RWPE2 (cell line): Measurements from ENCODE around the gene MGST3.
A peak's percentile ranks its signal among the peaks of the same experiment; 100 is the strongest.

ENCODE experiments used
- ATAC-seq: fragments of 200-7000 bp; cut with Tn5 transposase; 3 replicates; pipeline ENCODE4 v1.9.1; 2021; ENCODE audit warnings: low read depth
- DNase-seq: peaks from one replicate; pipeline ENCODE4 v3.0.0-alpha.2; 2020; ENCODE audit warnings: low spot score
- H3K27ac ChIP-seq: fragments of 450-650 bp; 2 replicates; pipeline ENCODE4 v1.5.1; 2017; ENCODE audit warnings: mild to moderate bottlenecking; ENCODE audit not compliant: poor library complexity, severe bottlenecking
- H3K27me3 ChIP-seq: fragments of 250-450 bp; sonication (Bioruptor Pico); 2 replicates; pipeline ENCODE4 v1.5.1; 2021; ENCODE audit warnings: mild to moderate bottlenecking, moderate library complexity; ENCODE audit not compliant: insufficient read depth, poor library complexity, severe bottlenecking
- H3K36me3 ChIP-seq: fragments of 250-450 bp; sonication (Bioruptor Pico); 2 replicates; pipeline ENCODE4 v1.5.1; 2020; ENCODE audit warnings: low read depth, mild to moderate bottlenecking, moderate library complexity
- H3K4me1 ChIP-seq: fragments of 250-450 bp; sonication (Bioruptor Pico); 2 replicates; pipeline ENCODE4 v1.5.1; 2021; ENCODE audit warnings: mild to moderate bottlenecking, moderate library complexity; ENCODE audit not compliant: insufficient read depth, poor library complexity, severe bottlenecking
- H3K4me3 ChIP-seq: fragments of 250-450 bp; sonication (Bioruptor Pico); 2 replicates; pipeline ENCODE4 v1.5.1; 2021; ENCODE audit warnings: mild to moderate bottlenecking, moderate library complexity; ENCODE audit not compliant: severe bottlenecking
- H3K9me3 ChIP-seq: fragments of 250-450 bp; sonication (Bioruptor Pico); 2 replicates; pipeline ENCODE4 v1.5.1; 2021; ENCODE audit warnings: mild to moderate bottlenecking, moderate library complexity; ENCODE audit not compliant: severe bottlenecking
- CTCF ChIP-seq: fragments of 450-650 bp; IDR thresholded peaks from one replicate; pipeline ENCODE4 v1.5.1; 2017; ENCODE audit warnings: mild to moderate bottlenecking, moderate library complexity; ENCODE audit not compliant: poor library complexity, severe bottlenecking

MGST3 gene

GRCh38 chr1:165595246-165595938, 35.6 kb upstream of the MGST3 start:
- Histone ChIP-seq H3K9me3 (no peaks in the 10 kb centered on the region), H3K27me3 (no peaks in the 10 kb centered on the region), H3K36me3 (no peaks in the 10 kb centered on the region), H3K4me1 (peaks cover 9% of the 10 kb centered on the region), H3K4me3 (no peak overlapping the region), H3K27ac (no peak overlapping the region)
- no peak for TF ChIP-seq CTCF
- DNase-seq (no peak), ATAC-seq (no peak)

DNA sequence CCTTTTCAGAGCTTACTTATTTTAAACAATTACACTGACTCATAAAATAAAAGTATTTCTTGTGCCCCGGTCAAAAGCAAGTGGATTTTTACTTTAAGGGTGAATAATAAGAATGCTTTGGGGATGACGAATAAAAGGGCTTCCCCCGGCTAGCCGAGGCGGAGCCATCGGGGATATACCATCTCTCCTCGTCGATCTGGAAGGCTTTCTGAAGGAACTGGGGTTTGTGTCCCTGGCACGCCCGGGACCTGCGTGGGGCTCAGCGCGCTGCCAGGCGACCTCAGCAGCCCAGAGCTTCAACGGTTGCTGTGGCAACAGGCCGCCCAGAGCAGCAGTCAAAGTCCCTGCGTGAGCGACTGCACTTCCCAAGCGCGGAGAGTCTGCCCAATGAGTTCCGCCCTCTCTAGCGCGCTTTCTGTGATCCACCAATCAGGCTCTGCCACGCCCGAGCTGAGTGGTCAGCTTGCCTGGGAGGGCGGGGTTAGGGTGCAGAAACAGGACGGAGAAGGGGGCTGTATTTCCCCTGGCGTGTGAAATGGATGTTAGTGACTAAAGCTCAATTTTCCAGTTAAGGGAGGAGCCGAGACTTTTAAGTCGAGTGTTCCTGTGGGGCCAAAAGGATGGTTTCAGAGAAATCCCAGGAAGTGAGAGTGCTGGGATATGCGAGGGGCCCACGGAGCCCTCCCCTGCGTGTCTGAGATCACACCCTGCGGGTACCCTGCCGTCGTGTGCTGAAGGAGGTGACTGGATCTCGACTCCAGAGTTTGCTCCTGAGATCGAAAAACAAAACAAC, 33.0 kb upstream of the MGST3 start:
- H3K27me3 ChIP-seq = no peaks in the 10 kb centered on the region
- H3K4me3 ChIP-seq = peak overlapping the region; percentile 45
- H3K36me3 ChIP-seq = no peaks in the 10 kb centered on the region
- peak; percentile 97 for DNase-seq
- H3K9me3 ChIP-seq = no peaks in the 10 kb centered on the region
- peak overlapping the region; percentile 70 for H3K27ac ChIP-seq
- no peak for TF ChIP-seq CTCF
- peak; percentile 97 for ATAC-seq
- H3K4me1 ChIP-seq = peaks cover 9% of the 10 kb centered on the region

GRCh38 chr1:165598676-165599059, 32.4 kb upstream of the MGST3 start:
- no peak for TF ChIP-seq CTCF
- Histone ChIP-seq H3K4me3 (peak overlapping the region; percentile 45), H3K36me3 (no peaks in the 10 kb centered on the region), H3K4me1 (peaks cover 9% of the 10 kb centered on the region), H3K27me3 (no peaks in the 10 kb centered on the region), H3K9me3 (no peaks in the 10 kb centered on the region), H3K27ac (peak overlapping the region; percentile 70)
- DNase-seq = no peak
- no peak for ATAC-seq

DNA sequence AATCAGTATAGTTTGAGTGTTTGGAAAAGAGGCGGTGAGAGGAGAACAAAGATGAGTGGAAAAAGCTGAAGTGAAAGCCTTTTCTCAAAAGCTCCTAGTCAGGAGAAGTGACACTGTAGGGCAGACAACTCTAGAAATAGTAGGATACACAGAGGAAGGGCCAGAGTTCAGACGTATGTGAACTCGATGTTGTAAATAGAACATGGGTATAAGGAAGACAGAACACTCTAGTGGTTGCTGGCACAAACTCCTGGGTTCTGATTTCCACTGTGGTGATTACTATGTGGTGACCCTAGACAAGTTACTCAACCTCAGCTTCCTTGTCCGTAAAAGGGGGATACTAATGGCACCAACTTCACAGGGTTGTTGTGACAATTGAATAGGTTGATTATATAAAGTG, 30.2 kb upstream of the MGST3 start:
- Histone ChIP-seq H3K4me3 (no peak overlapping the region), H3K9me3 (no peaks in the 10 kb centered on the region), H3K27ac (no peak overlapping the region), H3K27me3 (no peaks in the 10 kb centered on the region), H3K36me3 (no peaks in the 10 kb centered on the region), H3K4me1 (peaks cover 9% of the 10 kb centered on the region)
- ATAC-seq = no peak
- no peak for TF ChIP-seq CTCF
- no peak for DNase-seq

GRCh38 chr1:165603810-165604209, 27.2 kb upstream of the MGST3 start:
- Histone ChIP-seq H3K4me1 (peaks cover under 1% of the 10 kb centered on the region), H3K4me3 (no peak overlapping the region), H3K9me3 (no peaks in the 10 kb centered on the region), H3K36me3 (no peaks in the 10 kb centered on the region), H3K27me3 (no peaks in the 10 kb centered on the region), H3K27ac (no peak overlapping the region)
- no peak for ATAC-seq
- no peak for DNase-seq
- TF ChIP-seq CTCF = no peak
